Activated CD8-positive, alpha-beta T cell treated with anti-CD3 and anti-CD28 coated beads, Interleukin-2, amount 10 ng/mL, durations not matched to agents 7 days and 5 days (primary cell): ENCODE data around the gene KLK11. TPM values are rescaled to one million over a fixed set of nuclear protein-coding genes. Genes with fewer than 3 reads are reported as not detected.

Experiments used
- ATAC-seq: fragments of 150-1000 bp; cut with Tn5 transposase; one replicate; pipeline ENCODE4 v1.10.0; 2021; ENCODE audit warnings: moderate library complexity
- CTCF ChIA-PET: fragments of 350-600 bp; sonication (Branson Sonifier 250); formaldehyde crosslinking; loops from one replicate; lab custom pipeline; 2021; ENCODE audit warnings: antibody characterized with exemption; lab: Charles Lee
- POLR2A ChIA-PET: fragments of 350-600 bp; sonication (Branson Sonifier 250); formaldehyde crosslinking; loops from one replicate; lab custom pipeline; 2021; ENCODE audit warnings: antibody characterized with exemption; lab: Charles Lee
- DNase-seq: peaks from one replicate; pipeline ENCODE4 v3.0.0-alpha.2; 2020
- H3K27ac Mint-ChIP-seq: one replicate; pipeline ENCODE4 v1.8.0; 2021; ENCODE audit warnings: mild to moderate bottlenecking, mixed read lengths
- H3K27me3 Mint-ChIP-seq: one replicate; pipeline ENCODE4 v1.8.0; 2021; ENCODE audit warnings: low read depth, mixed read lengths
- H3K36me3 Mint-ChIP-seq: one replicate; pipeline ENCODE4 v1.8.0; 2021; ENCODE audit warnings: low read depth, mixed read lengths
- H3K4me1 Mint-ChIP-seq: one replicate; pipeline ENCODE4 v1.8.0; 2021; ENCODE audit warnings: low read depth, mixed read lengths
- H3K4me3 Mint-ChIP-seq: one replicate; pipeline ENCODE4 v1.8.0; 2021; ENCODE audit warnings: mild to moderate bottlenecking, mixed read lengths
- H3K9me3 Mint-ChIP-seq: one replicate; pipeline ENCODE4 v1.8.0; 2022; ENCODE audit warnings: mixed read lengths; ENCODE audit not compliant: insufficient read depth
- total RNA-seq, 2 experiments: library from RNA; stranded (reverse); gene quantifications; one replicate each; pipeline ENCODE4 v1.2.3, GENCODE V29; 2021

KLK11 gene, protein sequence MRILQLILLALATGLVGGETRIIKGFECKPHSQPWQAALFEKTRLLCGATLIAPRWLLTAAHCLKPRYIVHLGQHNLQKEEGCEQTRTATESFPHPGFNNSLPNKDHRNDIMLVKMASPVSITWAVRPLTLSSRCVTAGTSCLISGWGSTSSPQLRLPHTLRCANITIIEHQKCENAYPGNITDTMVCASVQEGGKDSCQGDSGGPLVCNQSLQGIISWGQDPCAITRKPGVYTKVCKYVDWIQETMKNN
- total RNA-seq = not detected

DNA sequence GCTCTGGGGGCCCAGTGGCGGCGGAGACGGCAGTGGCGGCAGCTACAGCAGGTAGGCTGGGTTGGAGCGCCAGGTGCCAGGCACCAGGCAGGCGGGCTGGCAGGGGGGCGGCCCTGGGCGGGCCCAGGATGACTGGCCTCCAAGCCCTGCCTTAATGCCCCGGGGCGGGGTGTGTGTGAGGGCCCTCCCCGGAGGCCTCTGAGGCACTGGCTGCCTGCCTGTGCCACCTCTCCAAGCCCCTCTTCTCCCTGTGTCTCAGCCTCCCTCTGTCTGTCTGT, at the start of gene KLK11:
Gene KLK11, minus strand, starts transcription at position 63 of the 278 bp plus-strand sequence. CDS start 985 bp downstream, outside the sequence.
- ATAC-seq = no peak
- H3K4me3 Mint-ChIP-seq = no peak within 1 kb of the TSS
- ChIA-PET CTCF (no interaction called here), POLR2A (no interaction called here)
- H3K27ac Mint-ChIP-seq = no peak within 1 kb of the TSS
- DNase-seq = no peak
- H3K27me3 Mint-ChIP-seq = peaks cover 12% of the 10 kb centered on the region
- H3K4me1 Mint-ChIP-seq = no peaks in the 10 kb centered on the region
- no peaks in the 10 kb centered on the region for H3K9me3 Mint-ChIP-seq
- H3K36me3 Mint-ChIP-seq = no peaks in the 10 kb centered on the region

DNA sequence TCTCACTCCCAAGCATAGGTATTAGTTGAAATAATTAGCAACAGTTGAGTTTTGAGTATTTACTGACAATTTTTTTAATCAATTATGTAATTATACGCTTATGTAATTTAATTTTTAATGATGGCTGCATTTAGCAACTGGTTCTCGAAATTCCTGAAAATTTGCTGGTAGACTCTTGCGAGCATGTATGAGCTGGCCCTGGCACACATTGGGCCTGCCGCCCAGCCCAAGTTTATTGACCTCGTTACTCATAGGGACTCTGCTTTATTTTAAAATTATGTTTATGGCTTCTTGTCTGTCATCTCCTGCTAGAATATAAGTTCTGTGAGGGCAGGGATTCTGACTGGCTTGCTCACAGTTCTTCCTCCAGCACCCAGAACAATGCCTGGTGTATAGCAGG, 49.6 kb upstream of the KLK11 start:
- no peaks in the 10 kb centered on the region for H3K9me3 Mint-ChIP-seq

DNA sequence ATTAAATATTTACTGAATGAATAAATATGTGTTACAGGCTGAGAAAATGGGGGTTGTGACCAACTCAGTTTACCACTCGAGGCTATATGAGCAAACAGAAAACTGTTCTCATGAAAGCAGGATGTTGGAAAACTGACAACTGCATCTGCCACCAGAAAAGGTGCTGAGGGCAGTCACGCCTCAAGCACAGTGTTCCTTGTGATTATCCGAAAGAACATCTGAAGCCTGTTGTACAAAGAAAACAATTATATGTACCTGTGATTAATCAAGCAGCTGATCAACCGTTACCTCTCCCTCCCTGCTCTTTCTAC, 44.6 kb upstream of the KLK11 start:
- peaks cover 26% of the 10 kb centered on the region for H3K27me3 Mint-ChIP-seq
- H3K4me1 Mint-ChIP-seq = no peaks in the 10 kb centered on the region
- no peaks in the 10 kb centered on the region for H3K36me3 Mint-ChIP-seq
- H3K27ac Mint-ChIP-seq = no peak overlapping the region
- H3K4me3 Mint-ChIP-seq = no peak overlapping the region
- ATAC-seq = no peak
- CTCF ChIA-PET = no interaction called here
- DNase-seq = no peak
- H3K9me3 Mint-ChIP-seq = no peaks in the 10 kb centered on the region
- POLR2A ChIA-PET = no interaction called here

More for the DNA sequence above, 49.6 kb upstream of the KLK11 start:
- Mint-ChIP-seq H3K4me1 (no peaks in the 10 kb centered on the region), H3K36me3 (no peaks in the 10 kb centered on the region), H3K27ac (no peak overlapping the region), H3K4me3 (no peak overlapping the region), H3K27me3 (peaks cover 9% of the 10 kb centered on the region)
- DNase-seq (no peak), ATAC-seq (no peak)
- ChIA-PET POLR2A (no interaction called here), CTCF (no interaction called here)

DNA sequence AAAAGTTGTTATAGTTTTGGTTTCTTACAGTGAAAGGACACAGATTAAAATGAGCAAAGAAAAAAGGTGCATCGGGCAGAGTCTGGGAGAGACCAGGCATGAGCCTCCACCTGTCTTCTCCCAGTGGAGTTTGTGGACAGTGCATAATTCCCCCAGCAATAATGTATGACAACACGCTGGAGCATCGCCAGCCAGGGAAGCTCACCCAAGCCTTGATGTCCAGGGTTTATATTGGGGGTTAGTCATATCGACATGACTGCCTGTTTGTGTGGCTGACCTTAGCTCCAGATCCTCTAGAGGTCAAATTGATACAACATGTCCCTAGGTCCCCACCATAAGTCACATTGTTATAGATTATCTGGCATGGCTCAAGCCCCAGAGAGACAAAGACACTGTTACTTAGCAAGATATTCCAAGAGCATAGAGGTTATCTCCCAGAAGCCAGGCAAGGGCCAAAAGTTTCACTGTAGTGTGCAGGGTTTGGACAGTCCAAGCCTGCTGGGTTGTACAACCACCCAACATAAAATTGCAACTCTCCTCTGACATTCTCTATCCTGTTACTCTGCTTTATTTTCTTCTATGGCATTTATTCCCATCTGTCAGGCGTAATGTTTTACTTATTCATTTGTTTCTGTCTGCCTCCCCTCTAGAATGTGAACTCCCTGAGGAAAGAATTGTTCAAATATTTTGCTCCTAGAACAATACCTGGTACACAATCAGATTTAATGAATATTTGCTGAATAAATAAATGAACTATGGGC, 44.1 kb upstream of the KLK11 start:
- H3K4me3 Mint-ChIP-seq = no peak overlapping the region
- ATAC-seq = no peak
- H3K36me3 Mint-ChIP-seq = no peaks in the 10 kb centered on the region
- no peak overlapping the region for H3K27ac Mint-ChIP-seq
- DNase-seq = no peak
- H3K9me3 Mint-ChIP-seq = no peaks in the 10 kb centered on the region
- H3K27me3 Mint-ChIP-seq = peaks cover 29% of the 10 kb centered on the region
- no peaks in the 10 kb centered on the region for H3K4me1 Mint-ChIP-seq
- POLR2A ChIA-PET = no interaction called here
- CTCF ChIA-PET = no interaction called here

DNA sequence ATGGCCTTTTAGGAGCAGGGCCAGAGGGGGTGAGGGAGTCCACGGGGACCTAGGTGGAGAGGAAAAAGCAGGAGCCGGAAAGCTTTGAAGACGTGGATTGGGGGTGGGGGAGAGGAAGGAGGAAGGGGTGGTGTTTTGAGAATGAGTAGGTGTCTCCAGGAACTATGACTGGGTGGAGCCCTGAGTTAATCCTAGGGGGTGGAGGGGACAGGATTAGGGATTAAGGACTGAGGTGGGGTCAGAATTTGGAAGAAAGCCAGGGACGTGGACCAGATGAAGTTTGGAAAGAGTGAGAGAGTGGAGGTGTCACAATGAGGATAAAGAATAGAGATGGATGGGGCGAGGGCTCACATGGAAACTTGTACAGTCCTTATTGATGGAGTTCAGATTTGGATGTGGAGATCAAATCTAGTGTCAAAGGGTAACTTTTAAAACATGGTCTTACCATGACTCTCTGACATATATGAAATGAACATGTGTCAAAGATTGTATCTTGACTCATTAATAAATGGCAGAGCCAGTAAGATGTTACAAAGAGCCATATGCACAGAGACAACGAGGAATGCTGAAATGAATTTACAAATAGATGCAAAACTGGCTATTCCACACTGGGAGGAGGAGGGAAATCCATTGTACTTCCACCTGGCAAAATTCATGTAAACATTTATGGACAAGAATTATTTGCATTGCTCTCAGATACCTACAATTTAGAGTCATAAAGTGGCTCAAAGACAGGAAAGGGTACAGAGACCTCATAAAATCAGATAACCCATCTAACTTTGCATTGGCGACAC, 40.2 kb upstream of the KLK11 start:
- H3K27me3 Mint-ChIP-seq = peaks cover 32% of the 10 kb centered on the region
- CTCF ChIA-PET = no interaction called here
- POLR2A ChIA-PET = no interaction called here
- H3K27ac Mint-ChIP-seq = no peak overlapping the region
- ATAC-seq (no peak), DNase-seq (no peak)
- H3K4me1 Mint-ChIP-seq = no peaks in the 10 kb centered on the region
- H3K9me3 Mint-ChIP-seq = no peaks in the 10 kb centered on the region
- no peak overlapping the region for H3K4me3 Mint-ChIP-seq
- H3K36me3 Mint-ChIP-seq = no peaks in the 10 kb centered on the region

DNA sequence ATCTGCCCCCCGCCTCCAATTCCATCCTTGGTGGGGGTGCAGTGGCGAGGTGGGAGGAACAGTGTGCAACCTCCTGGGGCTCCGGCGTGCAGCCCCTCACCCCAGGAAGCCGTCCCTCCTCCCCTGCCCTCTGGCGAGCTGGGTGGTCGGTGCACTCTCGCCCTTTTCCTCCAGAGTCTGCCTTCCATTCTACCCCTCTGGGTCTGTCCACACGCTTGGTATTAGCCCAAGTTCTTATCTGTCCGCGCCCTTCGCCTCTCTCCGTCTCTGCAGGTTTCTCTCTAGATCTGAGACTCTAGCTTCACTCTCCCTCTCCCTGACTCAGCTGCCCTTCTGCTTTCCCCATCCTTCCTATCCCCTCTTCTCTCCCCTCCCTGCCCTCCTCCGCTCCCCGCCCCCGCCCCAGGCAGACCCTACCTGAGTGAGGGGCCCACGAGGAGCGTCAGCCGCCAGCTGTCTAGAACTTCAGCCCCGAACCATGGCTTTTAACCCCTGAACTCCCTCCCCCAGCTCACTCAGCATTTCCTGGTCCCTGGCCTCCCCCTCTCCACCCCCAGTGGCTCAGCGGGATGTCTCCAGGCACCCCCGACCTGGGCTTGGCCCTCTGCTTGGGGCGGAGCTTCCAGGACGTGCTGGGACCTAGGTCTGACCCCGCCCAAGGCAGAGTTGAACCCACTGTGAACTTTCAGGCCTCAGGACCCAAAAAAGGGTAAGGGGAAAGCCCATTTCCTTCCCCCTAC, 39.0 kb upstream of the KLK11 start:
- Mint-ChIP-seq H3K4me3 (no peak overlapping the region), H3K9me3 (no peaks in the 10 kb centered on the region)
- ATAC-seq = no peak

DNA sequence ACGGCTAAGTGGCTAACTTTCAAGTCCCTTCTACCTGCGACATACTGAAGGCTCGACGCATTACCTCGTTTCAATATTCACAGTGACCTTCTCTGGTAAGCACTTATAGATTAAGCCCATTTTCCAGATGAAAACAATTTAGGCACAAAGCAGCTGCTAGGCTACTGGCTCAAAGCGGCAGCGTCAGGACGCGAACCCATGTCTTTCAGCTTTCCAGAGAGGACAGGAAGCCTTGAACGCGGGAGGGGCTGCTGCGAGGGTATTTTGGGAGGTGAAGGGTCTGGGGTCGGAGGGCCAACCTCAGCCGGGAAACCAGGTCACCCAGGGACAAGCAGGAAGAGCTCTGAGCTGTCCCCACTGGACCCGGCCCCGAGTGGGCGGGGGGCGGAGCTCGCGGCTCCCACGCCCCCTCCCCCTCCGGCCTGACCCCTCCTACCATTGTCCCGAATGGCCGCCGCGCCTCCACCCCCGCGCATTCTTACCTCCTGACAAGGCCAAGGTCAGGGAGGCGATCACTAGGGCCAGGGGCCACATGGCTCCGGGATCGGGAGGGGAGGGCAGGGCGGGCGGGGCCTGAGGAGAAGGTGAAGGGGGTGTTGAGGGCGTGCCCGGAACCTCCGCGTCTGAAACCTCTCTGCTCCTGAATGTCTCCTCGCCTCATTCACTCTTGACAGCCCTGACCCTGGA, 38.3 kb upstream of the KLK11 start, which contains the start of gene KLK13:
Gene KLK13, minus strand, starts transcription at position 559 of the 687 bp plus-strand sequence. Its CDS starts 25 bp downstream, at position 534.
- POLR2A ChIA-PET = no interaction called here

More for the DNA sequence above, 39.0 kb upstream of the KLK11 start:
- Mint-ChIP-seq H3K27ac (no peak overlapping the region), H3K27me3 (peaks cover 34% of the 10 kb centered on the region), H3K36me3 (no peaks in the 10 kb centered on the region), H3K4me1 (no peaks in the 10 kb centered on the region)
- no peak for DNase-seq
- CTCF ChIA-PET = no interaction called here
- POLR2A ChIA-PET = no interaction called here

DNA sequence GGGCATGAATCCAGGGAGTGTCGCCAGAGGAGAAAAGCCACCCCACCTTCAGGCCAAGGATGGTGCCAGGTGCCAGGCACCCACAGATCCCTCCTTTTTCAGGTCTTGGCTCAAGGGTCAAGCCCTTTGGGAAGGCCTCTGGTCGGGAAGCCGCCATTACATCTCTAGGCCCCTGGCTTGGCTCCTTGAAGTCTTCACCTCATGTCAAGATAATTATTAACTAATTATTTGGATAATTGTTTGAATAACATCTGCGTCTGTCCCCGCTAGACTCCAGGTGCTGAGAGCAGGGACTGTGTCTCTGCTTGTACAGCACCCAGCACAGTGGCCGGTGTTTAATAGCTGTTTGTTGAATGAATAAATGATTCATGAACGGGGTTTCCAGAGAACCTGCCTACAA, 37.2 kb upstream of the KLK11 start:
- H3K27me3 Mint-ChIP-seq = peaks cover 36% of the 10 kb centered on the region
- ATAC-seq = no peak
- no peaks in the 10 kb centered on the region for H3K9me3 Mint-ChIP-seq
- H3K4me1 Mint-ChIP-seq = no peaks in the 10 kb centered on the region
- no peak for DNase-seq
- no peak overlapping the region for H3K4me3 Mint-ChIP-seq
- H3K27ac Mint-ChIP-seq = no peak overlapping the region
- H3K36me3 Mint-ChIP-seq = no peaks in the 10 kb centered on the region
- ChIA-PET CTCF (interaction anchor here (1.2 kb wide), 1 partner anchor 386 kb away, joined by 3 read pairs; no protein-coding TSS in a partner anchor), POLR2A (no interaction called here)

More for the DNA sequence above, 38.3 kb upstream of the KLK11 start, which contains the start of gene KLK13:
- Mint-ChIP-seq H3K9me3 (no peaks in the 10 kb centered on the region), H3K27ac (no peak within 1 kb of the TSS), H3K4me1 (no peaks in the 10 kb centered on the region), H3K27me3 (peaks cover 33% of the 10 kb centered on the region), H3K36me3 (no peaks in the 10 kb centered on the region), H3K4me3 (no peak within 1 kb of the TSS)
- CTCF ChIA-PET = no interaction called here
- DNase-seq (no peak), ATAC-seq (no peak)

DNA sequence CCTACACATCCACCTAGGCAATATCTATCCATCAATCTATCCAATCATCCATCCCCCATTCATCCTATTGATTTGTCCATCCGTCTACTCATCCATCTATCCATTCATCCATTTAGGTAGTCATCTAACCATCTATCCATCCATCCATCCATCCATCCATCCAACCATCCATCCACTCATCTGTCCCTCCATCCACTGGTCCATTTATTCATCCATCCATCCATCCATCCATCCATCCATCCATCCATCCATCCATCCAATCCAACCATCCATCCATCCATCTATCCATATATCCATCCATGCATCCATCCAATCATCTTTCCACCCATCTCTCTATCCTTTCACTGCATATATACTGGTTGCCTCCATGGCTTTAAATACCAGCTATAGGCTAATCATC, 34.6 kb upstream of the KLK11 start:
- Mint-ChIP-seq H3K4me1 (no peaks in the 10 kb centered on the region), H3K27ac (no peak overlapping the region), H3K36me3 (no peaks in the 10 kb centered on the region), H3K27me3 (peaks cover 33% of the 10 kb centered on the region), H3K9me3 (no peaks in the 10 kb centered on the region), H3K4me3 (no peak overlapping the region)
- ATAC-seq = no peak
- ChIA-PET CTCF (no interaction called here), POLR2A (no interaction called here)
- DNase-seq = no peak

DNA sequence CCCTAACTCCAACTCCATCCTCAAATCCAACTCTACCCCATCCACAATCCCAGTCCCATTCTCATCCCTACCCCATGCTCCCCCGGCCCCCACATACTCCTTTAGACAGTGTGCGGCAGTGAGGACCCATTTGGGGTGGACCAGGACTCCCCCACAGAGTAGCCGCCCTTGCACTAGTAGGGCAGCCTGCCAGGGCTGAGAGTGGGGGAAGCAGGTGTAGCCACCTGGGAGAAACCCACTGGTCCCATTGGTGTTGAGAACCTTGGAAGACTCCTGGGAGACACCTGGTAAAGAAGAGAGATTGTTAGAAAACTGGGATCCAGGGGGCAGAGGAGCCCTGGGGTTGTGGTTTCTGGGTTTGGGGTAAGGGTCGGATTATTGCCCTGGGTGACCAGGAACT, 33.9 kb upstream of the KLK11 start:
- Mint-ChIP-seq H3K4me1 (no peaks in the 10 kb centered on the region), H3K27ac (no peak overlapping the region), H3K27me3 (peaks cover 31% of the 10 kb centered on the region), H3K36me3 (no peaks in the 10 kb centered on the region), H3K9me3 (no peaks in the 10 kb centered on the region), H3K4me3 (no peak overlapping the region)
- POLR2A ChIA-PET = no interaction called here
- ATAC-seq = no peak
- DNase-seq = no peak
- CTCF ChIA-PET = no interaction called here

DNA sequence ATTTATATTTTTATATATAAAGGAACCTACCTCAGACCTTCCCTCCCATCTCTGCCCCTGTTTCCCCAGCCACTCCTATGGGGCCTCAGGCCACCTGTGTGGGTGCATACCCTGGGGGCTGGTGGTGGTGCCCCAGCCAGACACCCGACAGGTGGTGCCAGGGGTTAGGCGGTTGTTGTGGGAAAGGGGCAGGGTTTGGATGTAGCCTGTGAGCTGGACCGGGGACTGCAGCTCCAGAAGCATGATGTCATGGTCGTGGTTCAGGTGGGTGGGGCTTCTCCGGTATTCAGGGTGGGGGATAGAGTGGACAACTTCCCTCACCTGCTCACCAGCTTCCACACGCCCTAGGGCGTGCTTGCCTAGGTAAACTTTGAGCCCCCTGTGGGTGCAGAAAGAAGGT, 33.3 kb upstream of the KLK11 start:
- Mint-ChIP-seq H3K27me3 (peaks cover 28% of the 10 kb centered on the region), H3K4me3 (no peak overlapping the region), H3K4me1 (no peaks in the 10 kb centered on the region), H3K36me3 (no peaks in the 10 kb centered on the region), H3K27ac (no peak overlapping the region), H3K9me3 (no peaks in the 10 kb centered on the region)
- CTCF ChIA-PET = no interaction called here
- no peak for ATAC-seq
- DNase-seq = no peak
- POLR2A ChIA-PET = no interaction called here
